ENCODE measurements around the gene CCNC. TPM values are rescaled to one million over a fixed set of nuclear protein-coding genes. Genes with fewer than 3 reads are reported as not detected.

Gene CCNC
- total and polyA plus RNA-seq, 2 of the 13 experiments (the other 11 are each of a cell fraction or from before 2014, with no cell fraction given): 69.6 to 141 TPM

GRCh38 chr6:99568103-99568933 is at the start of gene CCNC (continued):
- peak; percentile 96 for TF ChIP-seq ZNF501 (CRISPR knock-in tag; IDR thresholded peaks at IDR 0.05)
- TF ChIP-seq DR1 (CRISPR knock-in tag; IDR thresholded peaks at IDR 0.05): peak; percentile 86
- TF ChIP-seq ZNF737 (CRISPR knock-in tag; IDR thresholded peaks at IDR 0.05; ENCODE audit: borderline replicate concordance): peak; percentile 97; the same call in 1 of the 2 replicates
- peak; percentile 71 for TF ChIP-seq DBP (CRISPR knock-in tag; IDR thresholded peaks at IDR 0.05; ENCODE audit: not compliant biosample characterization)
- TF ChIP-seq ZNF549 (CRISPR knock-in tag; IDR thresholded peaks at IDR 0.05): 0 out of 2 replicates have a peak, but pooled peaks have one; percentile 35
- no peak for TF ChIP-seq ZNF569 (CRISPR knock-in tag; IDR thresholded peaks at IDR 0.05; ENCODE audit: borderline replicate concordance)
- 0 out of 2 replicates have a peak, but pooled peaks have one; percentile 85 for TF ChIP-seq IRF1 (CRISPR knock-in tag; IDR thresholded peaks at IDR 0.05; ENCODE audit: low read depth)
- TF ChIP-seq ZFP37 (CRISPR knock-in tag; IDR thresholded peaks at IDR 0.05; ENCODE audit: borderline replicate concordance): no peak
- peak; percentile 83 for TF ChIP-seq MXI1 (IDR thresholded peaks at IDR 0.05; ENCODE audit: borderline replicate concordance, low read depth, low read length)
- no peak for TF ChIP-seq SMC3 (IDR thresholded peaks at IDR 0.05; ENCODE audit: low read length)
- TF ChIP-seq ZNF362 (CRISPR knock-in tag; IDR thresholded peaks at IDR 0.05; ENCODE audit: borderline replicate concordance): peak; percentile 23; the same call in 1 of the 2 replicates
- peak; percentile 71 for TF ChIP-seq ETV5 (CRISPR knock-in tag; IDR thresholded peaks at IDR 0.05; ENCODE audit: borderline replicate concordance)
- peak; percentile 48; the same call in 1 of the 2 replicates for TF ChIP-seq ZBTB43 (CRISPR knock-in tag; conservative IDR thresholded peaks at IDR 0.05)
- peak; percentile 69; the same call in 1 of the 2 replicates for TF ChIP-seq SOX5 (CRISPR knock-in tag; IDR thresholded peaks at IDR 0.05; ENCODE audit: borderline replicate concordance)
- TF ChIP-seq MEIS1 (CRISPR knock-in tag; IDR thresholded peaks at IDR 0.05; ENCODE audit: borderline replicate concordance): no peak
- peak; percentile 94 for TF ChIP-seq ZNF343 (CRISPR knock-in tag; IDR thresholded peaks at IDR 0.05)
- TF ChIP-seq SYNCRIP (IDR thresholded peaks at IDR 0.05; ENCODE audit: insufficient read depth, low read depth, low read length): no peak
- peak; percentile 87 for TF ChIP-seq MAX (IDR thresholded peaks at IDR 0.05)
- TF ChIP-seq ATF3 (CRISPR knock-in tag; IDR thresholded peaks at IDR 0.05): peak; percentile 67; the same call in 1 of the 2 replicates
- peak; percentile 98 for TF ChIP-seq GFI1 (CRISPR knock-in tag; IDR thresholded peaks at IDR 0.05; ENCODE audit: borderline replicate concordance)
- TF ChIP-seq FOXO1 (CRISPR knock-in tag; IDR thresholded peaks at IDR 0.05): 0 out of 2 replicates have a peak, but pooled peaks have one; percentile 71
- no peak for TF ChIP-seq HNRNPH1 (optimal IDR thresholded peaks at IDR 0.05; ENCODE audit: low read depth, low read length)
- peak; percentile 86 for TF ChIP-seq ZSCAN21 (CRISPR knock-in tag; IDR thresholded peaks at IDR 0.05; ENCODE audit: borderline replicate concordance)
- peak; percentile 76 for TF ChIP-seq ZNF317 (CRISPR knock-in tag; IDR thresholded peaks at IDR 0.05)
- TF ChIP-seq ZNF660 (CRISPR knock-in tag; IDR thresholded peaks at IDR 0.05; ENCODE audit: borderline replicate concordance, low read depth): no peak
